ENCODE measurements around the gene KCNH1. TPM values are rescaled to one million over a fixed set of nuclear protein-coding genes. Genes with fewer than 3 reads are reported as not detected.
A peak's percentile ranks its signal among the peaks of the same experiment; 100 is the strongest.

The KCNH1 gene
- total and polyA plus RNA-seq, 2 experiments from 2014 or later = 0.28 TPM; not detected in 1

- Histone ChIP-seq H3K79me2 (replicated peaks; ENCODE audit: insufficient read depth) (no peaks in the 10 kb centered on the region), H3F3A (replicated peaks; ENCODE audit: low read depth) (no peaks in the 10 kb centered on the region), H4K20me1 (replicated peaks; ENCODE audit: insufficient read depth) (no peaks in the 10 kb centered on the region), H3K27ac (ENCODE audit: low read depth) (no peak overlapping the region), H3K4me1 (ENCODE audit: insufficient read depth) (peaks cover 3% of the 10 kb centered on the region; the same call in 1 of the 2 replicates), H3K36me3 (ENCODE audit: insufficient read depth) (no peaks in the 10 kb centered on the region), H3K27me3 (ENCODE audit: insufficient read depth) (no peaks in the 10 kb centered on the region), H3K4me2 (no peak overlapping the region), H3K4me3 (no peak overlapping the region), H2AFZ (no peak overlapping the region), H3K9me2 (ENCODE audit: insufficient read depth) (no peaks in the 10 kb centered on the region)
- TF ChIP-seq CREB1 (CRISPR knock-in tag; IDR thresholded peaks at IDR 0.05; ENCODE audit: low read depth) (no peak), CTCF (conservative IDR thresholded peaks at IDR 0.05; ENCODE audit: low read depth in 2 of 2) (no peak), POLR2AphosphoS5 (IDR thresholded peaks at IDR 0.05; ENCODE audit: low read depth) (no peak), REST (IDR thresholded peaks at IDR 0.05; ENCODE audit: unreplicated experiment) (no peak)
- ATAC-seq (no peak), DNase-seq (ENCODE audit: low spot score) (no peak)
- Mint-ChIP-seq H3K27me3 (ENCODE audit: insufficient read depth, low read depth, poor library complexity) (no peaks in the 10 kb centered on the region), H3K36me3 (ENCODE audit: low read depth) (no peaks in the 10 kb centered on the region), H3K4me1 (peaks cover 9% of the 10 kb centered on the region), H3K4me3 (no peak overlapping the region), H3K27ac (no peak overlapping the region), H3K9me3 (no peaks in the 10 kb centered on the region)
Measured at GRCh38 chr1:210918893-210919292, 215.1 kb downstream of the KCNH1 start.

- no peaks in the 10 kb centered on the region for H3K9me3 Mint-ChIP-seq
- peak overlapping the region; percentile 73 for H2AFZ ChIP-seq
- peaks cover 2% of the 10 kb centered on the region for H3K27me3 Mint-ChIP-seq (ENCODE audit: insufficient read depth, low read depth, poor library complexity)
- TF ChIP-seq ZNF114 (CRISPR knock-in tag; IDR thresholded peaks at IDR 0.05) (no peak), CTCF (conservative IDR thresholded peaks at IDR 0.05; ENCODE audit: low read depth in 2 of 2) (no peak), POLR2AphosphoS5 (IDR thresholded peaks at IDR 0.05; ENCODE audit: low read depth) (no peak), ZNF331 (CRISPR knock-in tag; IDR thresholded peaks at IDR 0.05; ENCODE audit: low read depth) (no peak), REST (IDR thresholded peaks at IDR 0.05; ENCODE audit: unreplicated experiment) (no peak), STAT1 (IDR thresholded peaks at IDR 0.05; ENCODE audit: unreplicated experiment) (no peak)
Measured at GRCh38 chr1:210917560-210918169, 216.3 kb downstream of the KCNH1 start.

More at GRCh38 chr1:210917560-210918169, 216.3 kb downstream of the KCNH1 start:
- Histone ChIP-seq H3K4me3 (no peak overlapping the region), H3K36me3 (ENCODE audit: insufficient read depth) (no peaks in the 10 kb centered on the region), H3K9me2 (ENCODE audit: insufficient read depth) (no peaks in the 10 kb centered on the region), H4K20me1 (replicated peaks; ENCODE audit: insufficient read depth) (no peaks in the 10 kb centered on the region), H3K4me2 (no peak overlapping the region), H3F3A (replicated peaks; ENCODE audit: low read depth) (no peaks in the 10 kb centered on the region), H3K79me2 (replicated peaks; ENCODE audit: insufficient read depth) (no peaks in the 10 kb centered on the region), H3K27me3 (ENCODE audit: insufficient read depth) (no peaks in the 10 kb centered on the region), H3K4me1 (ENCODE audit: insufficient read depth) (peaks cover 3% of the 10 kb centered on the region; the same call in 1 of the 2 replicates), H3K27ac (ENCODE audit: low read depth) (no peak overlapping the region)
- H3K36me3 Mint-ChIP-seq (ENCODE audit: low read depth) = no peaks in the 10 kb centered on the region
- no peak overlapping the region for H3K4me3 Mint-ChIP-seq
- peaks cover 9% of the 10 kb centered on the region for H3K4me1 Mint-ChIP-seq
- DNase-seq (ENCODE audit: low spot score) (no peak), ATAC-seq (no peak)
- no peak overlapping the region for H3K27ac Mint-ChIP-seq

Data from GM23338 (cell line).